Loucy (cell line): ENCODE results near the gene CLIC3.

Source experiments
- H2AFZ ChIP-seq: fragments of 200-600 bp; sonication (generic); 2 replicates; pipeline ENCODE4 v1.6.0; 2016; ENCODE audit warnings: antibody characterized with exemption, mild to moderate bottlenecking, low read length, moderate library complexity
- H3F3A ChIP-seq: fragments of 200-600 bp; 2 replicates; pipeline ENCODE4 v1.6.0; 2016; ENCODE audit warnings: antibody characterized with exemption, low read depth, mild to moderate bottlenecking
- H3K27me3 ChIP-seq: fragments of 200-600 bp; sonication (generic); 2 replicates; pipeline ENCODE4 v1.6.1; 2014; ENCODE audit warnings: low read length, mild to moderate bottlenecking; ENCODE audit not compliant: insufficient read depth, poor library complexity, severe bottlenecking
- H3K36me3 ChIP-seq: fragments of 200-600 bp; sonication (generic); 2 replicates; pipeline ENCODE4 v1.6.1; 2016; ENCODE audit warnings: low read length; ENCODE audit not compliant: insufficient read depth
- H3K4me1 ChIP-seq: fragments of 200-600 bp; sonication (generic); 2 replicates; pipeline ENCODE4 v1.5.1; 2014; ENCODE audit warnings: low read length, mild to moderate bottlenecking; ENCODE audit not compliant: insufficient read depth, poor library complexity, severe bottlenecking
- H3K4me2 ChIP-seq: fragments of 200-600 bp; sonication (generic); 2 replicates; pipeline ENCODE4 v1.6.0; 2014; ENCODE audit warnings: antibody characterized with exemption, low read length, low read depth, mild to moderate bottlenecking; ENCODE audit not compliant: poor library complexity, severe bottlenecking
- H3K4me3 ChIP-seq: fragments of 200-600 bp; sonication (generic); 2 replicates; pipeline ENCODE4 v1.5.1; 2014; ENCODE audit warnings: low read length, mild to moderate bottlenecking, mixed read lengths; ENCODE audit not compliant: poor library complexity, severe bottlenecking
- H3K79me2 ChIP-seq: fragments of 200-600 bp; sonication (generic); 2 replicates; pipeline ENCODE4 v1.6.1; 2014; ENCODE audit warnings: low read length; ENCODE audit not compliant: insufficient read depth
- H3K9ac ChIP-seq: fragments of 200-600 bp; sonication (generic); 2 replicates; pipeline ENCODE4 v1.6.0; 2014; ENCODE audit warnings: mild to moderate bottlenecking, low read depth, low read length, moderate library complexity; ENCODE audit not compliant: poor library complexity, severe bottlenecking
- H3K9me2 ChIP-seq: fragments of 200-600 bp; sonication (generic); replicated peaks from 2 replicates; pipeline ENCODE4 v1.6.1; 2016; ENCODE audit warnings: low read depth, low read length, mixed read lengths
- H3K9me3 ChIP-seq: fragments of 200-600 bp; sonication (generic); 2 replicates; pipeline ENCODE4 v1.6.1; 2014; ENCODE audit warnings: mild to moderate bottlenecking, antibody characterized with exemption, low read length, low read depth; ENCODE audit not compliant: insufficient read depth
- H4K20me1 ChIP-seq: fragments of 200-600 bp; sonication (generic); 2 replicates; pipeline ENCODE4 v1.6.0; 2014; ENCODE audit warnings: antibody characterized with exemption, low read length, mild to moderate bottlenecking; ENCODE audit not compliant: insufficient read depth, poor library complexity, severe bottlenecking
- CTCF ChIP-seq: fragments of 200-600 bp; sonication (generic); conservative IDR thresholded peaks from 2 replicates; pipeline ENCODE4 v1.5.1; 2014; ENCODE audit warnings: mild to moderate bottlenecking, antibody characterized with exemption, low read length
- EZH2phosphoT487 ChIP-seq: fragments of 200-600 bp; IDR thresholded peaks from 2 replicates; pipeline ENCODE4 v1.6.1; 2018; ENCODE audit warnings: antibody characterized with exemption, mild to moderate bottlenecking, moderate library complexity, borderline replicate concordance

Gene CLIC3

GRCh38 chr9:136947028-136947891 is 49.1 kb downstream of the CLIC3 start:
- H3K4me2 ChIP-seq = no peak overlapping the region
- H3K9me2 ChIP-seq = no peaks in the 10 kb centered on the region
- H3F3A ChIP-seq = no peaks in the 10 kb centered on the region
- H3K79me2 ChIP-seq = peaks cover 19% of the 10 kb centered on the region
- H3K4me1 ChIP-seq = peaks cover 23% of the 10 kb centered on the region
- peaks cover 18% of the 10 kb centered on the region for H4K20me1 ChIP-seq
- no peaks in the 10 kb centered on the region for H3K9me3 ChIP-seq
- no peak for TF ChIP-seq EZH2phosphoT487
- no peak for TF ChIP-seq CTCF
- no peaks in the 10 kb centered on the region for H3K27me3 ChIP-seq
- no peak overlapping the region for H3K9ac ChIP-seq
- H3K36me3 ChIP-seq = peaks cover 3% of the 10 kb centered on the region; the same call in 1 of the 2 replicates
- H3K4me3 ChIP-seq = no peak overlapping the region
- H2AFZ ChIP-seq = no peak overlapping the region

GRCh38 chr9:136946228-136947027 is 49.9 kb downstream of the CLIC3 start:
- Histone ChIP-seq H3F3A (no peaks in the 10 kb centered on the region), H3K4me2 (no peak overlapping the region), H3K9me2 (no peaks in the 10 kb centered on the region), H3K27me3 (no peaks in the 10 kb centered on the region), H3K4me1 (peaks cover 23% of the 10 kb centered on the region), H4K20me1 (peaks cover 26% of the 10 kb centered on the region), H2AFZ (no peak overlapping the region), H3K79me2 (peaks cover 26% of the 10 kb centered on the region), H3K4me3 (no peak overlapping the region), H3K9me3 (no peaks in the 10 kb centered on the region), H3K36me3 (peaks cover 12% of the 10 kb centered on the region; the same call in 1 of the 2 replicates), H3K9ac (no peak overlapping the region)
- TF ChIP-seq EZH2phosphoT487 (no peak), CTCF (no peak)

- H3K4me1 ChIP-seq = peaks cover 20% of the 10 kb centered on the region
- H4K20me1 ChIP-seq = peaks cover 29% of the 10 kb centered on the region
- no peaks in the 10 kb centered on the region for H3F3A ChIP-seq
- H2AFZ ChIP-seq = no peak overlapping the region
- H3K4me2 ChIP-seq = peak overlapping the region; percentile 38
- no peaks in the 10 kb centered on the region for H3K9me2 ChIP-seq
- no peak overlapping the region for H3K4me3 ChIP-seq
- H3K79me2 ChIP-seq = peaks cover 26% of the 10 kb centered on the region
- peaks cover 20% of the 10 kb centered on the region; the same call in 1 of the 2 replicates for H3K36me3 ChIP-seq
- TF ChIP-seq EZH2phosphoT487 (no peak), CTCF (no peak)
- H3K9me3 ChIP-seq = no peaks in the 10 kb centered on the region
- no peaks in the 10 kb centered on the region for H3K27me3 ChIP-seq
- H3K9ac ChIP-seq = peak overlapping the region; percentile 57
Measured at GRCh38 chr9:136945333-136946227, 50.8 kb downstream of the CLIC3 start.
